GM21723 (cell line): ENCODE results near the gene S100A11.
A peak's percentile ranks its signal among the peaks of the same experiment; 100 is the strongest.

Source experiments
- ATAC-seq: cut with Tn5 transposase; IDR thresholded peaks from one replicate; pipeline ENCODE4 v1.9.1; 2021; ENCODE audit warnings: mild to moderate bottlenecking, moderate library complexity; ENCODE audit not compliant: unreplicated experiment

S100A11 gene

DNA sequence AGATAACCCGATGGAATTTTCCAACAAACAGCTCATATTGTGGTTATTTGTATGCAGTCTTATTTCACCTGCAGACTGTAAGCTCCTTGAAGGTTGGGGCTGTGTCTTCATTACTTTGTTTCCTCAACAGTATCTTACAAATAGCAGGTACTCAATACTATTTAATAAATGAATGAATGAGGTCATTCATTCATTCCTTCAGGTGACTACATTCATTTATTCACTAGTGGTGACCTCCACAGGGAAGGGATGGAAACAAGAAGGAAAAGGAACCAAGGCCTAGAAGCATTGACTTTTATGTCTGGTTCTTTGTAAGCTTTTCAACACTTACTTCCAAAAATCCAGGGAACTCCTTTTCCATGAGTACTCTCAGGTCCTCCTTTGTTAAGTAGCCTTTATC lies 51.0 kb downstream of the S100A11 start:
- no peak for ATAC-seq

DNA sequence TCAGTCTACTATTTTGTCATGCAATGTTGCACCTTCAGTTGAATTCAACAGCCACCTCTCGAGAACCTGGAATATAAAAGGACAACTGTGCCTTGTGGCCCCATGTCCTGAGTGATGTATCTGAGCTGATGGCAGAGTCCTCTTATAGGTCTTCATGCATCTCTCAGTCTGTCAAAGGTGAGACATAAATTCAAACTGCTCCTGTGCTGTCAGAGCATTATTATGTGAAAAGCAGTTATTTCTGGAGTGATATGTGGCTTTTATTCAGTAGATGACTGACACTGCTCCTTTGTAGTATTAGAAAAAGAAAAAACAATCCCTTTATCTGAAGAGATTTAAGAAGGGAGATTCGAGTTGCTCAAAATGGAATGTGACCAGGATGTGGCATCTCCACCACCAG lies 51.5 kb downstream of the S100A11 start:
- no peak for ATAC-seq

DNA sequence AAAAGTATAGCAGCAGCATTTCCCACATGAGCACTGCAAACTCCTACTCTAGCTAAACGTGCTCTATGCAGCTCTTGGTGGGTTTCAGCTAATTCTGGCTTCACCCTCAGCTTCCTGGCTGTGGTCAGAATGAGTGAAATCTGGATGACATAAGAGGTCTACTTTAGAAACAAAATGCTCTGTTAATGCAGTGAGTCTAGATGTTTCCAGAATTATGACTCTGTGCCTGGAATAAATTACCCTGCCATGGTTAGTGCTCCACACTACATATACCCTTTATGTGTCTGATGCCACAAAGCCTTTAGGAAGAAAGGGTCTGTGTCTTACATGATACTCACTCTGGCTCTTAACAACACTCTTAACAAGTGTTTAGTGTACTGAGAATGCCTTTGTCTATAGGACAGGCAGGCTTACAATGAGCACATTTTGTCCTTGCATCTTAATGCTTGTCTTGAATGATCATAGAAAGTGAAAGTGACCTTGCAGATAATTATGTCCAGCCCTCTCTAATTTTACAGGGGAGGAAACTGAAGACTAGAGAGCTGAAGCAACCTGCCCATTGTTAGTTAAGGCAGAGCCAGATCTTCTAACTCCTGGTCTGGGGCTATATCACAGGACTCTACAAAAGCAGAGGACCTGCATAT lies 52.4 kb downstream of the S100A11 start:
- peak; percentile 86 for ATAC-seq
